ENCODE results near the gene RNF169. TPM values are rescaled to one million over a fixed set of nuclear protein-coding genes. Genes with fewer than 3 reads are reported as not detected.

RNF169 gene
- total and polyA plus RNA-seq, 2 of the 4 experiments (the other 2 are of a cell fraction), result 3.6 to 23.3 TPM

DNA sequence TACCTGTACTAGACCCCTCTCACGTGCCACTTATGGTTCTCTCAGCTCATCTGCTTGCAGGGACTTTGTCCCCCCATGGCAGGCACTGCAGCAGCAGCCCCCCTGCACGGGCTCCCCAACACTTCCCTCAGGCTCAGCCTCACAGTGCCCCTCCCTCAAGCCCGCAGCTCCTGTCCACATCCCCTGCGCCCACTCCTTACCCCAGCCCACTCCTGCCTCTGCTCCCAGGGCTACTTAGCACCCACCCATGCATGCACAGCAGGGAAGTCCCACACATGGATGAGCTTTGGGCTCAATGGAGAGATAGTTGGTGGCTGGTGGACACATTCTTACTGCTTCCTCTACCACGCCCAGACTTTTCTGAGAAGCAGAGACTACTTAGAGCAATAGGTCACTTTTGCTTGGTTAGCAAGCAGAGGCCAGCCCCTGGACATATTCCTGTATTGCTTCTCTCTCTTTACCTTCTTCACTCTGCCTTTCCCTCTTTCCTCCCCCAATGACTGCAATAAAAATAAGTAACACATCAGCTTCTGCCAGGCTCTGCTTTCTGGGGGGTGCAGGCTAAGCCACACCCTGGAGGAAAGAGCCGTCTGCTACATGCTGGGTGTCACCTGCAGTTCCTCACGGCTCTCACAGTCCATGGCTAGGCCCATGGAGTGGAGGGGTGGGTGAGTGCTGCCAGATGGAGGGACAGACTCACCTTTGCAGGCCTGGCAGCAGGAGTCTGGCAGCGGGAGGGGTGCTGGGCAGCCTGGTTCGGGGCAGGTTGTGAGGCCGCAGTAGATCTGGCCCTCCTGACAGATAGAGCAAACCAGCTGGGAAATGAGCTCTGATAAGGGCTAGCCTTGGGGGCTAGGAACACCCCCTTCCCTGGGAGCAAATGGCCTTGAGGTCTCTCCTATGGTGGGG is 40.8 kb upstream of the RNF169 start (continued):
- TF ChIP-seq MXI1 (IDR thresholded peaks at IDR 0.05; ENCODE audit: borderline replicate concordance, low read depth, low read length), result no peak
- no peak for TF ChIP-seq FOS (IDR thresholded peaks at IDR 0.05; ENCODE audit: low read depth, low read length)

DNA sequence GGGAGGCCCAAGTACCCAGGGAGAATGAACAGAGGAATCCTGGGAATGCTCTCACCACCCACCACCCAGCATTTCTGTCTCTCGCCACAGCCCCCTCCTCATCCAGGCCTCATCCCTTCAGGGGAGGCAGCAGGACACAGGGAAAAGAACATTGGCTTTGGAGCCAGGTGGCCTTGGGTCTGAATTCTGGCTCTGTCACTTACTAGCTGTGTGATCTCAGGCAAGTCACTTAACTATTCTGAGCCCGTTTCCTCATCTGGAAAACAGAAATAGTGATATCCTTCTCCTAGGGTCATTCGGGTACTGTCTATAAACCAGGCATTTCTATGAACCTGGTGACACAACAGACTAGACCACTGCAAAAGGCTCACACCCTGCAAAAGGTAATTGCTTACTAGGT is 39.5 kb upstream of the RNF169 start:
- H2BK15ac ChIP-seq (ENCODE audit: low read depth, low read length), result no peak overlapping the region; the same call in 2 of the 3 replicates
- H2BK5ac ChIP-seq (ENCODE audit: low read depth, low read length, poor library complexity, severe bottlenecking), result no peak overlapping the region
- ChIA-PET POLR2A (ENCODE audit: unreplicated experiment) (no interaction called here), CTCF (no interaction called here)
- intact Hi-C loops (cut with micrococcal nuclease), result no loop called here
- no peaks in the 10 kb centered on the region for H3K9me1 ChIP-seq (ENCODE audit: insufficient read depth, low read length)
- no peaks in the 10 kb centered on the region for H4K20me1 ChIP-seq (ENCODE audit: insufficient read depth, low read length)
- H2BK20ac ChIP-seq (ENCODE audit: low read depth, low read length), result no peak overlapping the region
- no peak overlapping the region for H3K4ac ChIP-seq (ENCODE audit: low read depth, low read length)
- DNase-seq (no peak), ATAC-seq (ENCODE audit: low read depth) (no peak)
- no peak overlapping the region for H4K8ac ChIP-seq (ENCODE audit: low read depth in 2 of 2, low read length in 2 of 2)
- H3K56ac ChIP-seq (ENCODE audit: extremely low read depth, insufficient read depth, low read length), result no peak overlapping the region
- H3K14ac ChIP-seq (replicated peaks; ENCODE audit: low read depth, low read length), result no peak overlapping the region
- H3K4me2 ChIP-seq (ENCODE audit: low read depth, low read length), result no peak overlapping the region
- no peak overlapping the region for H3K4me3 ChIP-seq (ENCODE audit: insufficient read depth, low read depth, low read length)
- peaks cover 10% of the 10 kb centered on the region; the same call in 1 of the 2 replicates for H3K4me1 ChIP-seq (ENCODE audit: control insufficient read depth, insufficient read depth, low read length)
- H3K18ac ChIP-seq (ENCODE audit: low read depth, low read length), result no peak overlapping the region; the same call in 1 of the 2 replicates
- no CpG with 5 or more reads among the region's 3 CpGs for WGBS, 2 experiments (ENCODE audit: extremely low coverage in 2 of 2, insufficient read length in 1 of 2)
- no peaks in the 10 kb centered on the region for H3K36me3 ChIP-seq (ENCODE audit: control insufficient read depth, insufficient read depth, low read length)
- H3K79me1 ChIP-seq (ENCODE audit: low read depth in 1 of 2, low read length in 2 of 2), result no peaks in the 10 kb centered on the region
- dilution Hi-C loops (cut with HindIII; ENCODE audit: low sequenced_read_pairs, unreplicated experiment), result no loop called here
- BruUV-seq (replicated peaks), result no TSS peak
- no peak overlapping the region for H4K5ac ChIP-seq (ENCODE audit: low read depth, low read length)
- H2AK5ac ChIP-seq (ENCODE audit: low read depth, low read length), result no peak overlapping the region
- no peak overlapping the region for H2AK9ac ChIP-seq (replicated peaks; ENCODE audit: low read depth, low read length, poor library complexity)
- H3K27me3 ChIP-seq (ENCODE audit: control insufficient read depth, insufficient read depth, low read length), result no peaks in the 10 kb centered on the region
- TF ChIP-seq SMC3 (IDR thresholded peaks at IDR 0.05; ENCODE audit: low read depth, low read length) (no peak), POLR2A (IDR thresholded peaks at IDR 0.05; ENCODE audit: low read depth, low read length) (no peak), BHLHE40 (IDR thresholded peaks at IDR 0.05; ENCODE audit: low read depth, low read length) (no peak), NFE2L2 (IDR thresholded peaks at IDR 0.05; ENCODE audit: low read depth, low read length) (no peak), MAZ (IDR thresholded peaks at IDR 0.05; ENCODE audit: borderline replicate concordance, low read depth, low read length) (no peak), MXI1 (IDR thresholded peaks at IDR 0.05; ENCODE audit: borderline replicate concordance, low read depth, low read length) (no peak), RCOR1 (IDR thresholded peaks at IDR 0.05; ENCODE audit: insufficient replicate concordance, low read length) (no peak), RAD21 (IDR thresholded peaks at IDR 0.05; ENCODE audit: low read length) (no peak), CEBPB (IDR thresholded peaks at IDR 0.05; ENCODE audit: low read depth, low read length) (no peak), MAFK (IDR thresholded peaks at IDR 0.05; ENCODE audit: low read depth, low read length) (no peak), RFX5 (IDR thresholded peaks at IDR 0.05; ENCODE audit: low read depth, low read length) (no peak)
- TF ChIP-seq, protein P1, sequence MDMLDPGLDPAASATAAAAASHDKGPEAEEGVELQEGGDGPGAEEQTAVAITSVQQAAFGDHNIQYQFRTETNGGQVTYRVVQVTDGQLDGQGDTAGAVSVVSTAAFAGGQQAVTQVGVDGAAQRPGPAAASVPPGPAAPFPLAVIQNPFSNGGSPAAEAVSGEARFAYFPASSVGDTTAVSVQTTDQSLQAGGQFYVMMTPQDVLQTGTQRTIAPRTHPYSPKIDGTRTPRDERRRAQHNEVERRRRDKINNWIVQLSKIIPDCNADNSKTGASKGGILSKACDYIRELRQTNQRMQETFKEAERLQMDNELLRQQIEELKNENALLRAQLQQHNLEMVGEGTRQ (IDR thresholded peaks at IDR 0.05; ENCODE audit: low read depth, low read length), result no peak
- TF ChIP-seq, protein P2, sequence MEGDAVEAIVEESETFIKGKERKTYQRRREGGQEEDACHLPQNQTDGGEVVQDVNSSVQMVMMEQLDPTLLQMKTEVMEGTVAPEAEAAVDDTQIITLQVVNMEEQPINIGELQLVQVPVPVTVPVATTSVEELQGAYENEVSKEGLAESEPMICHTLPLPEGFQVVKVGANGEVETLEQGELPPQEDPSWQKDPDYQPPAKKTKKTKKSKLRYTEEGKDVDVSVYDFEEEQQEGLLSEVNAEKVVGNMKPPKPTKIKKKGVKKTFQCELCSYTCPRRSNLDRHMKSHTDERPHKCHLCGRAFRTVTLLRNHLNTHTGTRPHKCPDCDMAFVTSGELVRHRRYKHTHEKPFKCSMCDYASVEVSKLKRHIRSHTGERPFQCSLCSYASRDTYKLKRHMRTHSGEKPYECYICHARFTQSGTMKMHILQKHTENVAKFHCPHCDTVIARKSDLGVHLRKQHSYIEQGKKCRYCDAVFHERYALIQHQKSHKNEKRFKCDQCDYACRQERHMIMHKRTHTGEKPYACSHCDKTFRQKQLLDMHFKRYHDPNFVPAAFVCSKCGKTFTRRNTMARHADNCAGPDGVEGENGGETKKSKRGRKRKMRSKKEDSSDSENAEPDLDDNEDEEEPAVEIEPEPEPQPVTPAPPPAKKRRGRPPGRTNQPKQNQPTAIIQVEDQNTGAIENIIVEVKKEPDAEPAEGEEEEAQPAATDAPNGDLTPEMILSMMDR (conservative IDR thresholded peaks at IDR 0.05; ENCODE audit: low read depth, low read length), result no peak
- in situ Hi-C loops (cut with MboI; ENCODE audit: low sequenced_read_pairs), result no loop called here
- H3K27ac ChIP-seq (ENCODE audit: insufficient read depth, low read length), result no peak overlapping the region
- no peak overlapping the region for H3K9ac ChIP-seq (ENCODE audit: low read depth, low read length)
- H2BK120ac ChIP-seq (ENCODE audit: low read depth, low read length), result no peak overlapping the region
- no peak overlapping the region for H3K23ac ChIP-seq (ENCODE audit: low read depth, low read length)
- no peak overlapping the region for H2AFZ ChIP-seq (replicated peaks; ENCODE audit: low read length, poor library complexity)
- H3K9me3 ChIP-seq (ENCODE audit: control insufficient read depth, insufficient read depth, low read length), result no peaks in the 10 kb centered on the region
- no peak overlapping the region for H4K91ac ChIP-seq (ENCODE audit: insufficient read depth, low read depth, low read length)
